DOHH2 (cell line): Measurements from ENCODE around the gene CTNNA2.

Source experiments
- EZH2phosphoT487 ChIP-seq: fragments of 200-600 bp; sonication (generic); IDR thresholded peaks from 2 replicates; pipeline ENCODE4 v1.6.1; 2017; ENCODE audit warnings: borderline replicate concordance, mild to moderate bottlenecking, antibody characterized with exemption, low read length, moderate library complexity, mixed read lengths
- TF ChIP-seq, protein P1 (sequence below): fragments of 200-600 bp; sonication (generic); IDR thresholded peaks from one replicate; pipeline ENCODE4 v1.5.1; 2014; ENCODE audit warnings: antibody characterized with exemption, mild to moderate bottlenecking, low read depth, low read length; ENCODE audit not compliant: poor library complexity, severe bottlenecking

- TF ChIP-seq, protein P1, sequence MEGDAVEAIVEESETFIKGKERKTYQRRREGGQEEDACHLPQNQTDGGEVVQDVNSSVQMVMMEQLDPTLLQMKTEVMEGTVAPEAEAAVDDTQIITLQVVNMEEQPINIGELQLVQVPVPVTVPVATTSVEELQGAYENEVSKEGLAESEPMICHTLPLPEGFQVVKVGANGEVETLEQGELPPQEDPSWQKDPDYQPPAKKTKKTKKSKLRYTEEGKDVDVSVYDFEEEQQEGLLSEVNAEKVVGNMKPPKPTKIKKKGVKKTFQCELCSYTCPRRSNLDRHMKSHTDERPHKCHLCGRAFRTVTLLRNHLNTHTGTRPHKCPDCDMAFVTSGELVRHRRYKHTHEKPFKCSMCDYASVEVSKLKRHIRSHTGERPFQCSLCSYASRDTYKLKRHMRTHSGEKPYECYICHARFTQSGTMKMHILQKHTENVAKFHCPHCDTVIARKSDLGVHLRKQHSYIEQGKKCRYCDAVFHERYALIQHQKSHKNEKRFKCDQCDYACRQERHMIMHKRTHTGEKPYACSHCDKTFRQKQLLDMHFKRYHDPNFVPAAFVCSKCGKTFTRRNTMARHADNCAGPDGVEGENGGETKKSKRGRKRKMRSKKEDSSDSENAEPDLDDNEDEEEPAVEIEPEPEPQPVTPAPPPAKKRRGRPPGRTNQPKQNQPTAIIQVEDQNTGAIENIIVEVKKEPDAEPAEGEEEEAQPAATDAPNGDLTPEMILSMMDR = no peak
- TF ChIP-seq EZH2phosphoT487 = no peak
Observed at GRCh38 chr2:79780781-79781180, 267.9 kb downstream of the CTNNA2 start.
